Astrocyte (in vitro differentiated cells and primary cell): ENCODE results near the gene GREM1.

Experiments
- CTCF ChIP-seq: IDR thresholded peaks from 2 replicates; pipeline ENCODE4 v1.5.1; 2011; ENCODE audit warnings: low read depth, mild to moderate bottlenecking, inconsistent platforms, low read length, moderate library complexity; ENCODE audit not compliant: insufficient read depth
- EZH2 ChIP-seq: IDR thresholded peaks from 2 replicates; pipeline ENCODE4 v1.6.1; 2012; ENCODE audit warnings: mild to moderate bottlenecking, low read length, inconsistent platforms; ENCODE audit not compliant: insufficient read depth

- TF ChIP-seq EZH2 (no peak), CTCF (no peak)
These were observed 18.9 kb downstream of the GREM1 start for GRCh38 chr15:32736701-32737061.
